Thyroid gland (tissue), 4 donors: ENCODE measurements around the gene MAP2K5.

ENCODE experiments used
- CTCF ChIP-seq, 6 experiments: fragments of 200-600 bp in 3 of 6; fragments of 450-650 bp in 3 of 6; sonication (generic) in 3 of 6; IDR thresholded peaks; one replicate each; pipeline ENCODE4 v1.5.1; 2016 to 2019; ENCODE audit warnings: antibody characterized with exemption in 6 of 6, mild to moderate bottlenecking in 2 of 6, inconsistent platforms in 1 of 6, moderate library complexity in 1 of 6
- POLR2A ChIP-seq, 2 donors: fragments of 450-650 bp; IDR thresholded peaks; one replicate each; pipeline ENCODE4 v1.6.1; 2017; ENCODE audit warnings: antibody characterized with exemption in 2 of 2, mild to moderate bottlenecking in 2 of 2, moderate library complexity in 1 of 2

GRCh38 chr15:67607959-67608637 lies 65.6 kb downstream of the MAP2K5 start:
- TF ChIP-seq CTCF (IDR thresholded peaks at IDR 0.05) (no peak), POLR2A (IDR thresholded peaks at IDR 0.05) (no peak)
